MM.1S (cell line): ENCODE measurements around the gene TTYH3.

Source experiments
- CTCF ChIP-seq: fragments of 300-600 bp; sonication (generic); IDR thresholded peaks from 2 replicates; pipeline ENCODE4 v1.5.1; 2016; ENCODE audit warnings: antibody characterized with exemption, low read length, mixed read lengths
- EZH2phosphoT487 ChIP-seq: fragments of 300-600 bp; sonication (generic); IDR thresholded peaks from 2 replicates; pipeline ENCODE4 v1.6.1; 2018; ENCODE audit warnings: antibody characterized with exemption, low read length

- no peak for TF ChIP-seq CTCF
- TF ChIP-seq EZH2phosphoT487 = no peak
Measured at GRCh38 chr7:2627258-2628129, 4.3 kb upstream of the TTYH3 start.
